T-helper 2 cell treated with Interferon-gamma antibody and Interleukin-4, amounts not matched to agents 100 ng/mL and 5 ng/mL, for 36 hours (primary cell): ENCODE measurements around the gene MDK. TPM values are rescaled to one million over a fixed set of nuclear protein-coding genes. Genes with fewer than 3 reads are reported as not detected.

Experiments
- intact Hi-C: fragments of 100-400 bp; cut with micrococcal nuclease; formaldehyde crosslinking; loops from one replicate; pipeline ENCODE4 v1.15.1; 2023
- total RNA-seq: library from RNA; stranded (reverse); gene quantifications from 2 replicates; pipeline ENCODE4 v1.2.3, GENCODE V29; 2022

The MDK gene
- total RNA-seq, 1 donor from 2014 or later, result 4.4 TPM

- intact Hi-C loops, result loop anchor here (2.0 kb wide), 2 partner anchors 46 to 146 kb away; partner anchors contain the start of gene DGKZ
Observed at GRCh38 chr11:46393231-46393616, 11.8 kb downstream of the MDK start.

GRCh38 chr11:46393759-46394158 lies 12.3 kb downstream of the MDK start:
- intact Hi-C loops, result loop anchor here (2.0 kb wide), 2 partner anchors 47 to 145 kb away; partner anchors contain the start of gene DGKZ

- intact Hi-C loops, result no loop called here
Observed at GRCh38 chr11:46397526-46397925, 16.1 kb downstream of the MDK start.

GRCh38 chr11:46402957-46403902 lies 21.8 kb downstream of the MDK start:
- intact Hi-C loops, result no loop called here

- intact Hi-C loops, result no loop called here
Observed at GRCh38 chr11:46404476-46405017, 23.1 kb downstream of the MDK start.

GRCh38 chr11:46407635-46408034 lies 26.2 kb downstream of the MDK start:
- intact Hi-C loops, result no loop called here

- intact Hi-C loops, result no loop called here
Observed at GRCh38 chr11:46408407-46408986, 27.0 kb downstream of the MDK start.

GRCh38 chr11:46410021-46410420 lies 28.6 kb downstream of the MDK start:
- intact Hi-C loops, result no loop called here

GRCh38 chr11:46413760-46414465 lies 32.4 kb downstream of the MDK start:
- intact Hi-C loops, result no loop called here

GRCh38 chr11:46414466-46414796 lies 33.0 kb downstream of the MDK start:
- intact Hi-C loops, result no loop called here

GRCh38 chr11:46414879-46415278 lies 33.4 kb downstream of the MDK start:
- intact Hi-C loops, result no loop called here

- intact Hi-C loops, result no loop called here
Observed at GRCh38 chr11:46417711-46418110, 36.2 kb downstream of the MDK start.

- intact Hi-C loops, result no loop called here
Observed at GRCh38 chr11:46418751-46419150, 37.3 kb downstream of the MDK start.

- intact Hi-C loops, result no loop called here
Observed at GRCh38 chr11:46420513-46420912, 39.0 kb downstream of the MDK start.

GRCh38 chr11:46421257-46421880 lies 39.9 kb downstream of the MDK start:
- intact Hi-C loops, result no loop called here

- intact Hi-C loops, result no loop called here
Observed at GRCh38 chr11:46422588-46422987, 41.1 kb downstream of the MDK start.

GRCh38 chr11:46426233-46426991 lies 44.9 kb downstream of the MDK start:
- intact Hi-C loops, result no loop called here

- intact Hi-C loops, result no loop called here
Observed at GRCh38 chr11:46427364-46427763, 45.9 kb downstream of the MDK start.

GRCh38 chr11:46429717-46430116 lies 48.2 kb downstream of the MDK start:
- intact Hi-C loops, result no loop called here

- intact Hi-C loops, result no loop called here
Observed at GRCh38 chr11:46431211-46431610, 49.7 kb downstream of the MDK start.
